Left lung (tissue), 10 donors: ENCODE results near the gene ADD2. TPM values are rescaled to one million over a fixed set of nuclear protein-coding genes. Genes with fewer than 3 reads are reported as not detected.
A peak's percentile ranks its signal among the peaks of the same experiment; 100 is the strongest.

Experiments used
- ATAC-seq: fragments of 200-7000 bp; cut with Tn5 transposase; one replicate; pipeline ENCODE4 v1.9.1; 2020; ENCODE audit warnings: moderate library complexity
- DNase-seq, 4 donors: peaks; one replicate each; pipeline ENCODE4 v3.0.0-alpha.2; 2013 to 2020
- H3K27ac ChIP-seq, 2 donors: fragments of 200-600 bp; sonication (generic) in 1 of 2; one replicate each; pipeline versions ENCODE4 v1.5.0 to v1.8.0; 2020 to 2021
- H3K27me3 ChIP-seq, 2 donors: fragments of 200-600 bp; sonication (generic) in 1 of 2; one replicate each; pipeline versions ENCODE4 v1.5.0 to v1.8.0; 2020 to 2021
- H3K36me3 ChIP-seq, 2 donors: fragments of 200-600 bp; sonication (generic) in 1 of 2; one replicate each; pipeline versions ENCODE4 v1.5.0 to v1.8.0; 2020 to 2021
- H3K4me1 ChIP-seq, 2 donors: fragments of 200-600 bp; one replicate each; pipeline ENCODE4 v1.8.0; 2021
- H3K4me3 ChIP-seq, 2 donors: fragments of 200-600 bp; sonication (generic) in 1 of 2; one replicate each; pipeline versions ENCODE4 v1.5.0 to v1.8.0; 2020 to 2021; ENCODE audit warnings: mild to moderate bottlenecking in 1 of 2
- H3K9me3 ChIP-seq, 2 donors: fragments of 200-600 bp; sonication (generic) in 1 of 2; one replicate each; pipeline versions ENCODE4 v1.5.0 to v1.8.0; 2020 to 2021
- CTCF ChIP-seq, 2 donors: fragments of 200-600 bp; sonication (generic) in 1 of 2; IDR thresholded peaks; one replicate each; pipeline versions ENCODE4 v1.5.0 to v1.8.0; 2021; ENCODE audit warnings: antibody characterized with exemption in 2 of 2
- intact Hi-C, 2 donors: fragments of 100-400 bp; cut with DNase I; formaldehyde crosslinking; loops; one replicate each; pipeline versions ENCODE4 v1.11.2 to v1.14.2; 2022
- polyA plus RNA-seq, 6 donors: library from polyadenylated mRNA; unstranded; fragments of 120-200 nt; gene quantifications; one replicate each; pipeline ENCODE4 v1.2.1, GENCODE V29; 2013; ENCODE audit not compliant: insufficient read length in 6 of 6
- total RNA-seq, 2 donors: library from RNA; stranded (reverse); fragmentation: NEBNext Ultra II Directional; extraction: Animal tissue kit (Norgen Biotek cat#: 25700); gene quantifications; one replicate each; pipeline ENCODE4 v1.2.1, GENCODE V29; 2021
- donor health status: DM: no; HTN: yes; CAD: no.
- donor health status: DM: no; HTN: no; CAD: no.

Gene ADD2
- total and polyA plus RNA-seq, 8 donors, result 0.92 to 12.2 (median 6.5) TPM

GRCh38 chr2:70679259-70679658, 88.7 kb downstream of the ADD2 start:
- Histone ChIP-seq H3K27me3 (no peaks in the 10 kb centered on the region), H3K27ac (no peak overlapping the region), H3K36me3 (no peaks in the 10 kb centered on the region), H3K9me3 (no peaks in the 10 kb centered on the region), H3K4me3 (no peak overlapping the region), H3K4me1 (no peaks in the 10 kb centered on the region)
- DNase-seq (peak in 2 of 4 donors; percentile 32 to 58), ATAC-seq (peak; percentile 78)
- intact Hi-C loops, result no loop called here
- TF ChIP-seq CTCF (IDR thresholded peaks at IDR 0.05), result no peak

GRCh38 chr2:70678576-70679143, 89.3 kb downstream of the ADD2 start:
- Histone ChIP-seq H3K9me3 (no peaks in the 10 kb centered on the region), H3K27me3 (no peaks in the 10 kb centered on the region), H3K4me3 (no peak overlapping the region), H3K27ac (no peak overlapping the region), H3K36me3 (no peaks in the 10 kb centered on the region), H3K4me1 (no peaks in the 10 kb centered on the region)
- ATAC-seq, result peak; percentile 85
- DNase-seq, result peak in 3 of 4 donors; percentile 3 to 48 (median 46)
- intact Hi-C loops, result no loop called here
- no peak for TF ChIP-seq CTCF (IDR thresholded peaks at IDR 0.05)

GRCh38 chr2:70676301-70677035, 91.5 kb downstream of the ADD2 start:
- Histone ChIP-seq H3K36me3 (no peaks in the 10 kb centered on the region), H3K4me3 (no peak overlapping the region), H3K4me1 (no peaks in the 10 kb centered on the region), H3K9me3 (no peaks in the 10 kb centered on the region), H3K27ac (no peak overlapping the region), H3K27me3 (no peaks in the 10 kb centered on the region)
- no peak for TF ChIP-seq CTCF (IDR thresholded peaks at IDR 0.05)
- intact Hi-C loops, result no loop called here
- DNase-seq, result no peak
- ATAC-seq, result no peak

GRCh38 chr2:70675862-70676261, 92.1 kb downstream of the ADD2 start:
- Histone ChIP-seq H3K36me3 (no peaks in the 10 kb centered on the region), H3K4me3 (no peak overlapping the region), H3K27ac (no peak overlapping the region), H3K4me1 (no peaks in the 10 kb centered on the region), H3K9me3 (no peaks in the 10 kb centered on the region), H3K27me3 (no peaks in the 10 kb centered on the region)
- ATAC-seq (no peak), DNase-seq (no peak)
- no peak for TF ChIP-seq CTCF (IDR thresholded peaks at IDR 0.05)
- intact Hi-C loops, result no loop called here

GRCh38 chr2:70674636-70675430, 93.2 kb downstream of the ADD2 start:
- Histone ChIP-seq H3K36me3 (no peaks in the 10 kb centered on the region), H3K27me3 (no peaks in the 10 kb centered on the region), H3K27ac (no peak overlapping the region), H3K4me1 (no peaks in the 10 kb centered on the region), H3K9me3 (no peaks in the 10 kb centered on the region), H3K4me3 (no peak overlapping the region)
- TF ChIP-seq CTCF (IDR thresholded peaks at IDR 0.05), result no peak
- intact Hi-C loops, result no loop called here
- DNase-seq, result no peak
- no peak for ATAC-seq
